Panc1 (cell line): Measurements from ENCODE around the gene EDEM1. TPM values are rescaled to one million over a fixed set of nuclear protein-coding genes. Genes with fewer than 3 reads are reported as not detected.
A peak's percentile ranks its signal among the peaks of the same experiment; 100 is the strongest.

ENCODE experiments used
- ATAC-seq: fragments of 200-7000 bp; cut with Tn5 transposase; 2 replicates; pipeline ENCODE4 v1.9.1; 2020; ENCODE audit warnings: mild to moderate bottlenecking, moderate library complexity
- BruUV-seq: library from RNA; stranded (reverse); fragments of 400-500 nt; replicated peaks from 2 replicates; lab custom pipeline; 2021; lab: Mats Ljungman, UMichigan
- CTCF ChIA-PET: fragments of 300-600 bp; sonication (Branson Sonifier 250); formaldehyde crosslinking; loops from one replicate; lab custom pipeline; 2022; ENCODE audit warnings: antibody characterized with exemption; lab: Charles Lee
- POLR2A ChIA-PET: fragments of 300-600 bp; sonication (Branson Sonifier 250); formaldehyde crosslinking; loops from one replicate; lab custom pipeline; 2022; ENCODE audit warnings: antibody characterized with exemption; lab: Charles Lee
- DNase-seq: peaks from one replicate; pipeline ENCODE4 v3.0.0-alpha.2; 2010; ENCODE audit warnings: low read depth, low spot score
- H3K27ac ChIP-seq: 2 replicates; pipeline ENCODE4 v1.5.1; 2011; ENCODE audit warnings: mild to moderate bottlenecking, low read length, inconsistent platforms
- H3K27me3 ChIP-seq: fragments of 200-500 bp; sonication (Bioruptor generic); 2 replicates; pipeline ENCODE4 v1.6.0; 2014; ENCODE audit warnings: low read length, inconsistent platforms; ENCODE audit not compliant: control insufficient read depth, insufficient read depth
- H3K36me3 ChIP-seq: fragments of 200-500 bp; sonication (Bioruptor generic); 2 replicates; pipeline ENCODE4 v1.5.1; 2014; ENCODE audit warnings: inconsistent platforms, mild to moderate bottlenecking, low read length, moderate library complexity; ENCODE audit not compliant: control insufficient read depth, insufficient read depth
- H3K4me1 ChIP-seq: 2 replicates; pipeline ENCODE4 v1.5.1; 2011; ENCODE audit warnings: inconsistent platforms, mild to moderate bottlenecking, low read length, moderate library complexity; ENCODE audit not compliant: control insufficient read depth, insufficient read depth
- H3K4me3 ChIP-seq, 2 experiments: 2 replicates each; pipeline ENCODE4 v1.5.1; 2011 to 2012; ENCODE audit warnings: low read depth in 2 of 2, low read length in 2 of 2, mild to moderate bottlenecking in 2 of 2, inconsistent platforms in 1 of 2, moderate library complexity in 1 of 2
- H3K9me3 ChIP-seq: fragments of 200-500 bp; sonication (Bioruptor generic); 2 replicates; pipeline ENCODE4 v1.5.1; 2014; ENCODE audit warnings: low read depth, mild to moderate bottlenecking, inconsistent platforms, low read length, moderate library complexity; ENCODE audit not compliant: control insufficient read depth, insufficient read depth
- POLR2AphosphoS5 ChIP-seq: IDR thresholded peaks from 2 replicates; pipeline ENCODE4 v1.6.1; 2012; ENCODE audit warnings: mild to moderate bottlenecking, low read depth, low read length, moderate library complexity
- SIN3A ChIP-seq: IDR thresholded peaks from 2 replicates; pipeline ENCODE4 v1.6.1; 2012; ENCODE audit warnings: low read depth, mild to moderate bottlenecking, low read length, moderate library complexity, borderline replicate concordance; ENCODE audit not compliant: insufficient read depth
- TCF7L2 ChIP-seq: IDR thresholded peaks from 2 replicates; pipeline ENCODE4 v1.6.1; 2011; ENCODE audit warnings: mild to moderate bottlenecking, low read depth, low read length, inconsistent platforms
- in situ Hi-C: cut with HindIII; loops from 2 replicates; pipeline ENCODE4 v1.10.0; 2016; ENCODE audit warnings: low sequenced_read_pairs, low pct_unique_long_range_greater_than_20kb
- intact Hi-C: fragments of 100-400 bp; cut with micrococcal nuclease; formaldehyde crosslinking; loops from one replicate; pipeline ENCODE4 v1.10.0; 2022; ENCODE audit not compliant: unreplicated experiment
- total RNA-seq: library from RNA; stranded (reverse); gene quantifications from one replicate; pipeline ENCODE4 v1.2.1, GENCODE V29; 2021; ENCODE audit not compliant: unreplicated experiment
- TF ChIP-seq, protein P1 (sequence below): fragments of 450-650 bp; IDR thresholded peaks from 2 replicates; pipeline ENCODE4 v1.5.1; 2017; ENCODE audit warnings: mild to moderate bottlenecking
- TF ChIP-seq, protein P2 (sequence below), 2 experiments: IDR thresholded peaks; 2 replicates each; pipeline ENCODE4 v1.6.1; 2011 to 2012; ENCODE audit warnings: low read depth in 2 of 2, control low read depth in 1 of 2, low read length in 1 of 2, mild to moderate bottlenecking in 1 of 2, moderate library complexity in 1 of 2; ENCODE audit not compliant: insufficient read depth in 1 of 2

EDEM1 gene
- total RNA-seq, 1 experiment from 2014 or later = 44.6 TPM

DNA sequence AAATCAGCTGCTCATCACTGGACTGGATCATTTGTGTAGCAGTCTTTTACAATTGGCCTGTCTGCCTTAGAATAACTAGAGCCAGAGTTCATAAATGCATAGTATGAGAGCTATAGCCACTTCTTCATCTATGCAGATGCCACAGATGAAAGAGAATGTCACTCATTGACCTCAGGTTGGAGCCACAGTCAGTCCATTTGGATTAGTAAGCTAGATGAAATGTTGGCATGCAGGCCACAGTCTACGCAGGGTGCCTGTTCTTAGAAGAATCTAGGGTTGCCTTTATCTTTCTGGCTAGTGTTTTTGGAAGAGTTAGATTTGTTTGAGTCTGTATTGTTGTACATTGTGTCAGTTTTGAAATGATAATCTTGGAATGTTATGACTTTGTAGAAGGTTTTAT lies 25.4 kb upstream of the EDEM1 start:
- no TSS peak for BruUV-seq
- Histone ChIP-seq H3K27ac (no peak overlapping the region), H3K4me1 (peaks cover 25% of the 10 kb centered on the region), H3K4me3 (no peak overlapping the region), H3K36me3 (no peaks in the 10 kb centered on the region), H3K9me3 (no peaks in the 10 kb centered on the region), H3K27me3 (no peaks in the 10 kb centered on the region)
- DNase-seq (no peak), ATAC-seq (peak; percentile 71; the same call in 1 of the 2 replicates)
- in situ Hi-C loops (no loop called here), intact Hi-C loops (no loop called here)
- ChIA-PET POLR2A (no interaction called here), CTCF (no interaction called here)
- TF ChIP-seq, protein P1, sequence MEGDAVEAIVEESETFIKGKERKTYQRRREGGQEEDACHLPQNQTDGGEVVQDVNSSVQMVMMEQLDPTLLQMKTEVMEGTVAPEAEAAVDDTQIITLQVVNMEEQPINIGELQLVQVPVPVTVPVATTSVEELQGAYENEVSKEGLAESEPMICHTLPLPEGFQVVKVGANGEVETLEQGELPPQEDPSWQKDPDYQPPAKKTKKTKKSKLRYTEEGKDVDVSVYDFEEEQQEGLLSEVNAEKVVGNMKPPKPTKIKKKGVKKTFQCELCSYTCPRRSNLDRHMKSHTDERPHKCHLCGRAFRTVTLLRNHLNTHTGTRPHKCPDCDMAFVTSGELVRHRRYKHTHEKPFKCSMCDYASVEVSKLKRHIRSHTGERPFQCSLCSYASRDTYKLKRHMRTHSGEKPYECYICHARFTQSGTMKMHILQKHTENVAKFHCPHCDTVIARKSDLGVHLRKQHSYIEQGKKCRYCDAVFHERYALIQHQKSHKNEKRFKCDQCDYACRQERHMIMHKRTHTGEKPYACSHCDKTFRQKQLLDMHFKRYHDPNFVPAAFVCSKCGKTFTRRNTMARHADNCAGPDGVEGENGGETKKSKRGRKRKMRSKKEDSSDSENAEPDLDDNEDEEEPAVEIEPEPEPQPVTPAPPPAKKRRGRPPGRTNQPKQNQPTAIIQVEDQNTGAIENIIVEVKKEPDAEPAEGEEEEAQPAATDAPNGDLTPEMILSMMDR = no peak
- TF ChIP-seq, protein P2, sequence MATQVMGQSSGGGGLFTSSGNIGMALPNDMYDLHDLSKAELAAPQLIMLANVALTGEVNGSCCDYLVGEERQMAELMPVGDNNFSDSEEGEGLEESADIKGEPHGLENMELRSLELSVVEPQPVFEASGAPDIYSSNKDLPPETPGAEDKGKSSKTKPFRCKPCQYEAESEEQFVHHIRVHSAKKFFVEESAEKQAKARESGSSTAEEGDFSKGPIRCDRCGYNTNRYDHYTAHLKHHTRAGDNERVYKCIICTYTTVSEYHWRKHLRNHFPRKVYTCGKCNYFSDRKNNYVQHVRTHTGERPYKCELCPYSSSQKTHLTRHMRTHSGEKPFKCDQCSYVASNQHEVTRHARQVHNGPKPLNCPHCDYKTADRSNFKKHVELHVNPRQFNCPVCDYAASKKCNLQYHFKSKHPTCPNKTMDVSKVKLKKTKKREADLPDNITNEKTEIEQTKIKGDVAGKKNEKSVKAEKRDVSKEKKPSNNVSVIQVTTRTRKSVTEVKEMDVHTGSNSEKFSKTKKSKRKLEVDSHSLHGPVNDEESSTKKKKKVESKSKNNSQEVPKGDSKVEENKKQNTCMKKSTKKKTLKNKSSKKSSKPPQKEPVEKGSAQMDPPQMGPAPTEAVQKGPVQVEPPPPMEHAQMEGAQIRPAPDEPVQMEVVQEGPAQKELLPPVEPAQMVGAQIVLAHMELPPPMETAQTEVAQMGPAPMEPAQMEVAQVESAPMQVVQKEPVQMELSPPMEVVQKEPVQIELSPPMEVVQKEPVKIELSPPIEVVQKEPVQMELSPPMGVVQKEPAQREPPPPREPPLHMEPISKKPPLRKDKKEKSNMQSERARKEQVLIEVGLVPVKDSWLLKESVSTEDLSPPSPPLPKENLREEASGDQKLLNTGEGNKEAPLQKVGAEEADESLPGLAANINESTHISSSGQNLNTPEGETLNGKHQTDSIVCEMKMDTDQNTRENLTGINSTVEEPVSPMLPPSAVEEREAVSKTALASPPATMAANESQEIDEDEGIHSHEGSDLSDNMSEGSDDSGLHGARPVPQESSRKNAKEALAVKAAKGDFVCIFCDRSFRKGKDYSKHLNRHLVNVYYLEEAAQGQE (IDR thresholded peaks at IDR 0.05; ENCODE audit: insufficient read depth in 1 of 2, low read depth in 2 of 2, low read length in 1 of 2) = no peak
- no peak for TF ChIP-seq SIN3A
- no peak for TF ChIP-seq POLR2AphosphoS5
- TF ChIP-seq TCF7L2 = no peak

DNA sequence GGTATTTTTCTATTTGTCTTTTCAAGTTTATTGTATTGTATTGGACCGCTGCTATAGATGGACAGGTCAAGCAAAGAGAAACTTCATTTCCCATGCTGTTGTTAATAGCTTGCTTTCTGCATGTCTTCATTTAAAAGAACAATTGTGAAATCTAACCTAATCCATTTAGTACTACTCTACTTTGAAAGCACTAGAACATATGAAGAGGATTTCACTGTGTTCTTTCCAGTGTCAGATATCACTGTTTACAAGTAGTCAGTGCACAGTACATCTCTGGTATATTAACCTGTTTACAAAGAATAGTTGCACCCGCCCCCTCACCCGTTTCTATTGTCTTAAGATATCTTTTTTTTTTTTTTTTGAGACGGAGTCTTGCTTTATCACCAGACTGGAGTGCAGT lies 21.8 kb upstream of the EDEM1 start:
- TF ChIP-seq, protein P2 (IDR thresholded peaks at IDR 0.05; ENCODE audit: insufficient read depth in 1 of 2, low read depth in 2 of 2, low read length in 1 of 2) = no peak
- no peak for TF ChIP-seq TCF7L2
- no peak for TF ChIP-seq POLR2AphosphoS5
- TF ChIP-seq SIN3A = no peak
- TF ChIP-seq, protein P1 = no peak
- no TSS peak for BruUV-seq
- H3K4me1 ChIP-seq = peaks cover 15% of the 10 kb centered on the region
- no peak overlapping the region for H3K27ac ChIP-seq
- ATAC-seq = no peak
- ChIA-PET CTCF (no interaction called here), POLR2A (no interaction called here)
- H3K9me3 ChIP-seq = no peaks in the 10 kb centered on the region
- H3K27me3 ChIP-seq = no peaks in the 10 kb centered on the region
- intact Hi-C loops (no loop called here), in situ Hi-C loops (no loop called here)
- H3K4me3 ChIP-seq = no peak overlapping the region
- DNase-seq = no peak
- no peaks in the 10 kb centered on the region; the same call in 1 of the 2 replicates for H3K36me3 ChIP-seq
